ENCODE data around the gene HOXC6.

HOXC6 gene

DNA sequence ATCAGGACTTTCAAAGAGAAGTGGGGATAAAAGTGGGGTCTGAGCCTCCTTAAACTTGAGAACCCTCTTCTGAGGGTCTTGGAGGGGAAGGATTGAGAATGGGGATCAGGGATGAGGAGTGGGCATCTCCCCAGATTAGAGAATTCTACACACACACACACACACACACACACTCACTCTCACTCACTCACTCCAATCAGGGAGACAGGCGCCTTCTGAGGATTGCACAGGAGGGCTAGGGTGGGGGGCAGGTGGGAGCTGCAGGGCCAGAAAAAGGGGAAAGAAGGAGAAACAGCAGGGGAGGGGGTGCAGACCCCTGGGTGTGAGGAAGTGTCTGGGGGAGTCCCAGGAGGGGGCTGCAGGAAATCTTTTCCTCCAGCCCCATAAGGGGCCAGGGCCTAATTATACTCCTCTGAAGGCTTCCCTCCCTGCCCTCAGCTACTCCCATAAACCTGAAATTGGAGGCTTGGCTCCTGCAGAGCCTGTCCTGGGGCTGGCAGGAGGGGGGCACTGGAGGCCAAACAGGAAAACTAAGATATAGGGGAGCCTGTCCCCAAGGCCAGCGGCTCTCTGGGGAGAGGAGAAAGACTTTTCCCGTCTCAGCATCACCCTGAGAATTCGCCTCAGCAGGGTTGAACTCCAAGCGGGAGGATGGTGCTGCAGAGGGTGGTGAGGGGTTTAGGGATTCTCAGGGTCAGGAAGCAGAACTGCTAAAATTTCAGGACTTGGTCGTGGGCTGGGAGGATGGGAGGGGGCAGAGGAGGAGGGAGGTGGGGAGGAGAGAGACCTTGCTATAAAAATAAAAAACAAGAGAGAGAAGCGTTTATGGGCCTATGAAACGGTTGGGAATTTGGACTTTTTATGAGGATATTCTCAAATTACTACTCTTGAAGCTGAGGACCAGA is 26.7 kb upstream of the HOXC6 start:
- DNase-seq (ENCODE audit: low spot score): no peak
- no peak for TF ChIP-seq CTCF (IDR thresholded peaks at IDR 0.05; ENCODE audit: extremely low read depth, missing control alignments)

GRCh38 chr12:54002278-54002914 is 25.8 kb upstream of the HOXC6 start:
- no peak for DNase-seq (ENCODE audit: low spot score)

GRCh38 chr12:54002915-54003389 is 25.3 kb upstream of the HOXC6 start:
- TF ChIP-seq CTCF (IDR thresholded peaks at IDR 0.05; ENCODE audit: extremely low read depth, missing control alignments): no peak
- no peak for DNase-seq (ENCODE audit: low spot score)

More at GRCh38 chr12:54002278-54002914, 25.8 kb upstream of the HOXC6 start:
- no peak for TF ChIP-seq CTCF (IDR thresholded peaks at IDR 0.05; ENCODE audit: extremely low read depth, missing control alignments)

GRCh38 chr12:54003625-54004024 is 24.6 kb upstream of the HOXC6 start:
- DNase-seq (ENCODE audit: low spot score): no peak
- no peak for TF ChIP-seq CTCF (IDR thresholded peaks at IDR 0.05; ENCODE audit: extremely low read depth, missing control alignments)

- no peak for TF ChIP-seq CTCF (IDR thresholded peaks at IDR 0.05; ENCODE audit: extremely low read depth, missing control alignments)
- no peak for DNase-seq (ENCODE audit: low spot score)
Measured at GRCh38 chr12:54004063-54004840, 24.0 kb upstream of the HOXC6 start.

GRCh38 chr12:54004841-54005530 is 23.3 kb upstream of the HOXC6 start:
- DNase-seq (ENCODE audit: low spot score): no peak

More at GRCh38 chr12:54004841-54005530, 23.3 kb upstream of the HOXC6 start:
- TF ChIP-seq CTCF (IDR thresholded peaks at IDR 0.05; ENCODE audit: extremely low read depth, missing control alignments): no peak
